GM12878 (cell line): ENCODE measurements around the gene ENOPH1. TPM values are rescaled to one million over a fixed set of nuclear protein-coding genes. Genes with fewer than 3 reads are reported as not detected.

Experiments
- ASH2L ChIP-seq: fragments of 300-600, 200-600 bp; sonication (generic); IDR thresholded peaks from 2 replicates; pipeline ENCODE4 v1.6.1; 2017; ENCODE audit warnings: low read depth, mild to moderate bottlenecking, borderline replicate concordance
- CBX3 ChIP-seq: fragments of 200-600 bp; sonication (generic); IDR thresholded peaks from 2 replicates; pipeline ENCODE4 v1.6.1; 2016; ENCODE audit warnings: low read depth, borderline replicate concordance
- CREM ChIP-seq: IDR thresholded peaks from 2 replicates; pipeline ENCODE4 v1.6.1; 2014; ENCODE audit warnings: antibody characterized with exemption, low read depth
- ETV6 ChIP-seq, 2 experiments: fragments of 450-650 bp in 1 of 2; IDR thresholded peaks in 1 of 2; conservative IDR thresholded peaks in 1 of 2; 2 replicates each; pipeline ENCODE4 v1.6.1; 2014; ENCODE audit warnings: antibody characterized with exemption in 1 of 2, borderline replicate concordance in 1 of 2, low read depth in 1 of 2, mild to moderate bottlenecking in 1 of 2, moderate library complexity in 1 of 2
- JUND ChIP-seq: IDR thresholded peaks from 2 replicates; pipeline ENCODE4 v1.6.1; 2012; ENCODE audit warnings: low read depth, mild to moderate bottlenecking, low read length, improper control_type of control experiment, moderate library complexity
- KAT2A ChIP-seq: conservative IDR thresholded peaks from 2 replicates; pipeline ENCODE4 v1.6.1; 2011; ENCODE audit warnings: low read depth, low read length; ENCODE audit not compliant: control insufficient read depth
- MTA3 ChIP-seq: IDR thresholded peaks from 2 replicates; pipeline ENCODE4 v1.6.1; 2012; ENCODE audit warnings: low read length, inconsistent platforms, borderline replicate concordance
- MXI1 ChIP-seq: fragments of 150-350 bp; IDR thresholded peaks from 2 replicates; pipeline ENCODE4 v1.6.1; 2011; ENCODE audit warnings: low read depth, mild to moderate bottlenecking, inconsistent platforms, low read length, improper control_type of control experiment
- NFXL1 ChIP-seq: fragments of 450-650 bp; IDR thresholded peaks from 2 replicates; pipeline ENCODE4 v1.6.1; 2017; ENCODE audit warnings: antibody characterized with exemption, mild to moderate bottlenecking, borderline replicate concordance
- POLR2AphosphoS5 ChIP-seq: IDR thresholded peaks from 2 replicates; pipeline ENCODE4 v1.6.1; 2011; ENCODE audit warnings: mild to moderate bottlenecking, low read length, inconsistent platforms
- RAD51 ChIP-seq: fragments of 450-650 bp; IDR thresholded peaks from 2 replicates; pipeline ENCODE4 v1.6.1; 2016; ENCODE audit warnings: moderate library complexity, mild to moderate bottlenecking, inconsistent platforms
- SIN3A ChIP-seq: IDR thresholded peaks from 2 replicates; pipeline ENCODE4 v1.6.1; 2012; ENCODE audit warnings: low read depth, low read length, improper control_type of control experiment
- TAF1 ChIP-seq: IDR thresholded peaks from 2 replicates; pipeline ENCODE4 v1.6.1; 2011; ENCODE audit warnings: mild to moderate bottlenecking, low read depth, low read length, borderline replicate concordance
- TARDBP ChIP-seq: IDR thresholded peaks from 2 replicates; pipeline ENCODE4 v1.6.1; 2016; ENCODE audit warnings: borderline replicate concordance
- TCF3 ChIP-seq: IDR thresholded peaks from 2 replicates; pipeline ENCODE4 v1.6.1; 2012; ENCODE audit warnings: low read depth, mild to moderate bottlenecking, low read length, borderline replicate concordance; ENCODE audit not compliant: insufficient read depth
- YY1 ChIP-seq: IDR thresholded peaks from 2 replicates; pipeline ENCODE4 v1.6.1; 2011; ENCODE audit warnings: low read depth, mild to moderate bottlenecking, low read length
- ZNF384 ChIP-seq: IDR thresholded peaks from 2 replicates; pipeline ENCODE4 v1.6.1; 2012; ENCODE audit warnings: low read depth, mild to moderate bottlenecking, low read length, improper control_type of control experiment, borderline replicate concordance
- ZSCAN29 ChIP-seq: fragments of 450-650 bp; IDR thresholded peaks from 2 replicates; pipeline ENCODE4 v1.6.1; 2017; ENCODE audit warnings: mild to moderate bottlenecking, moderate library complexity
- polyA plus RNA-seq, 11 experiments: library from polyadenylated mRNA; depleted of rRNA in 4 of 11; unstranded in 6 of 11; stranded (reverse) in 5 of 11; fragments of >200 nt; fragmentation: Nextera tagmentation in 4 of 11; fragmentation: Illumina TruSeq in 1 of 11; extraction: Ambion mirVana in 4 of 11; extraction: Trizol in 1 of 11; gene quantifications; 1 replicate in 1 of 11; 2 replicates in 10 of 11; pipeline versions ENCODE4 v1.2.1 to v1.2.3, GENCODE V29; 2011 to 2016; ENCODE audit warnings: inconsistent platforms in 2 of 11, missing spikeins in 2 of 11, low read depth in 1 of 11
- total RNA-seq, 4 experiments: library from RNA; depleted of rRNA in 3 of 4; stranded (reverse); fragments of >200 nt in 3 of 4; fragmentation: Illumina TruSeq in 1 of 4; extraction: Trizol in 1 of 4; gene quantifications; 2 replicates each; pipeline versions ENCODE4 v1.2.1 to v1.2.3, GENCODE V29; 2013 to 2021
- TF ChIP-seq, protein P1 (sequence below): fragments of 450-650 bp; formaldehyde crosslinking; IDR thresholded peaks from 2 replicates; pipeline ENCODE4 v1.5.0; 2022; ENCODE audit warnings: mild to moderate bottlenecking, missing genetic modification characterization
- TF ChIP-seq, protein P2 (sequence below): fragments of 450-650 bp; IDR thresholded peaks from 2 replicates; pipeline ENCODE4 v1.6.1; 2014; ENCODE audit warnings: mild to moderate bottlenecking
- TF ChIP-seq, protein P3 (sequence below): fragments of 450-650 bp; IDR thresholded peaks from 2 replicates; pipeline ENCODE4 v1.6.1; 2018; ENCODE audit warnings: mild to moderate bottlenecking, low read depth, moderate library complexity; ENCODE audit not compliant: partially characterized antibody
- TF ChIP-seq, protein P4 (sequence below): IDR thresholded peaks from 2 replicates; pipeline ENCODE4 v1.6.1; 2012; ENCODE audit warnings: low read depth, low read length, improper control_type of control experiment
- TF ChIP-seq, protein P5 (sequence below): IDR thresholded peaks from 2 replicates; pipeline ENCODE4 v1.6.1; 2012; ENCODE audit warnings: low read depth, low read length, improper control_type of control experiment

ENOPH1 gene
- total and polyA plus RNA-seq, 10 of the 15 experiments (the other 5 are each of a cell fraction or from before 2014, with no cell fraction given) = 24.4 to 83.6 (median 46.7) TPM

DNA sequence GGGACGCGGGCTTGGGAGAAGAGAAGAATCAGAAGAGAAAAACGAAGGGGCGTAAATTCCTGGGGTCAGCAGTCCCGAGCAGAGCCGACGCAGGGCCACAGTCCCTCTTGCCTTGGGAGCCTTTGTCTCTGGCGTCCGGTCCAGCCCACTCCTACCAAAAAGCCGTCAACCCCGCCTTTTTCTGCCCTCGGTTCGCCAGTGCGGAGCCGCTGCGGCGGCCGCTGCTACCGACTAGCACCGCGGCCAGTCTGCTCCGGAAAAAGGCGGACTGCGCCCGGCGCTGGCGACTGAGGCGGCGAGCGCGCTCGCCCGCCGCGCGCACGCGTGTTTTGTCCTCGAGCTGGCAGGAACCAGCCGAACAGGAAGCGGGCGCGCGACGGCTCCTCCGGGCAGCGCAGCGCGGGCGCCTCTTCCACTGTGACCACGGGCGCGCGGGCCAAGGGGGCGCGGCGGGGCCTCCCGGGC lies 630 bp upstream of the ENOPH1 start (continued):
- TF ChIP-seq RAD51 (no peak), YY1 (no peak), CBX3 (no peak), POLR2AphosphoS5 (peak; percentile 38; the same call in 1 of the 2 replicates), NFXL1 (no peak), TARDBP (0 out of 2 replicates have a peak, but pooled peaks have one; percentile 10), KAT2A (no peak), MXI1 (no peak), MTA3 (no peak), TCF3 (no peak), ZSCAN29 (0 out of 2 replicates have a peak, but pooled peaks have one; percentile 26), ETV6 (conservative IDR thresholded peaks at IDR 0.05 in 1 of 2, IDR thresholded peaks at IDR 0.05 in 1 of 2; ENCODE audit: borderline replicate concordance in 1 of 2, low read depth in 1 of 2) (no peak), ASH2L (0 out of 2 replicates have a peak, but pooled peaks have one; percentile 67), SIN3A (no peak), JUND (no peak), TAF1 (no peak; the same call in 1 of the 2 replicates), CREM (no peak), ZNF384 (no peak)
- TF ChIP-seq, protein P1, sequence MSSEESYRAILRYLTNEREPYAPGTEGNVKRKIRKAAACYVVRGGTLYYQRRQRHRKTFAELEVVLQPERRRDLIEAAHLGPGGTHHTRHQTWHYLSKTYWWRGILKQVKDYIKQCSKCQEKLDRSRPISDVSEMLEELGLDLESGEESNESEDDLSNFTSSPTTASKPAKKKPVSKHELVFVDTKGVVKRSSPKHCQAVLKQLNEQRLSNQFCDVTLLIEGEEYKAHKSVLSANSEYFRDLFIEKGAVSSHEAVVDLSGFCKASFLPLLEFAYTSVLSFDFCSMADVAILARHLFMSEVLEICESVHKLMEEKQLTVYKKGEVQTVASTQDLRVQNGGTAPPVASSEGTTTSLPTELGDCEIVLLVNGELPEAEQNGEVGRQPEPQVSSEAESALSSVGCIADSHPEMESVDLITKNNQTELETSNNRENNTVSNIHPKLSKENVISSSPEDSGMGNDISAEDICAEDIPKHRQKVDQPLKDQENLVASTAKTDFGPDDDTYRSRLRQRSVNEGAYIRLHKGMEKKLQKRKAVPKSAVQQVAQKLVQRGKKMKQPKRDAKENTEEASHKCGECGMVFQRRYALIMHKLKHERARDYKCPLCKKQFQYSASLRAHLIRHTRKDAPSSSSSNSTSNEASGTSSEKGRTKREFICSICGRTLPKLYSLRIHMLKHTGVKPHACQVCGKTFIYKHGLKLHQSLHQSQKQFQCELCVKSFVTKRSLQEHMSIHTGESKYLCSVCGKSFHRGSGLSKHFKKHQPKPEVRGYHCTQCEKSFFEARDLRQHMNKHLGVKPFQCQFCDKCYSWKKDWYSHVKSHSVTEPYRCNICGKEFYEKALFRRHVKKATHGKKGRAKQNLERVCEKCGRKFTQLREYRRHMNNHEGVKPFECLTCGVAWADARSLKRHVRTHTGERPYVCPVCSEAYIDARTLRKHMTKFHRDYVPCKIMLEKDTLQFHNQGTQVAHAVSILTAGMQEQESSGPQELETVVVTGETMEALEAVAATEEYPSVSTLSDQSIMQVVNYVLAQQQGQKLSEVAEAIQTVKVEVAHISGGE (CRISPR knock-in tag) = no peak
- TF ChIP-seq, protein P2, sequence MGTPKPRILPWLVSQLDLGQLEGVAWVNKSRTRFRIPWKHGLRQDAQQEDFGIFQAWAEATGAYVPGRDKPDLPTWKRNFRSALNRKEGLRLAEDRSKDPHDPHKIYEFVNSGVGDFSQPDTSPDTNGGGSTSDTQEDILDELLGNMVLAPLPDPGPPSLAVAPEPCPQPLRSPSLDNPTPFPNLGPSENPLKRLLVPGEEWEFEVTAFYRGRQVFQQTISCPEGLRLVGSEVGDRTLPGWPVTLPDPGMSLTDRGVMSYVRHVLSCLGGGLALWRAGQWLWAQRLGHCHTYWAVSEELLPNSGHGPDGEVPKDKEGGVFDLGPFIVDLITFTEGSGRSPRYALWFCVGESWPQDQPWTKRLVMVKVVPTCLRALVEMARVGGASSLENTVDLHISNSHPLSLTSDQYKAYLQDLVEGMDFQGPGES = no peak
- TF ChIP-seq, protein P3, sequence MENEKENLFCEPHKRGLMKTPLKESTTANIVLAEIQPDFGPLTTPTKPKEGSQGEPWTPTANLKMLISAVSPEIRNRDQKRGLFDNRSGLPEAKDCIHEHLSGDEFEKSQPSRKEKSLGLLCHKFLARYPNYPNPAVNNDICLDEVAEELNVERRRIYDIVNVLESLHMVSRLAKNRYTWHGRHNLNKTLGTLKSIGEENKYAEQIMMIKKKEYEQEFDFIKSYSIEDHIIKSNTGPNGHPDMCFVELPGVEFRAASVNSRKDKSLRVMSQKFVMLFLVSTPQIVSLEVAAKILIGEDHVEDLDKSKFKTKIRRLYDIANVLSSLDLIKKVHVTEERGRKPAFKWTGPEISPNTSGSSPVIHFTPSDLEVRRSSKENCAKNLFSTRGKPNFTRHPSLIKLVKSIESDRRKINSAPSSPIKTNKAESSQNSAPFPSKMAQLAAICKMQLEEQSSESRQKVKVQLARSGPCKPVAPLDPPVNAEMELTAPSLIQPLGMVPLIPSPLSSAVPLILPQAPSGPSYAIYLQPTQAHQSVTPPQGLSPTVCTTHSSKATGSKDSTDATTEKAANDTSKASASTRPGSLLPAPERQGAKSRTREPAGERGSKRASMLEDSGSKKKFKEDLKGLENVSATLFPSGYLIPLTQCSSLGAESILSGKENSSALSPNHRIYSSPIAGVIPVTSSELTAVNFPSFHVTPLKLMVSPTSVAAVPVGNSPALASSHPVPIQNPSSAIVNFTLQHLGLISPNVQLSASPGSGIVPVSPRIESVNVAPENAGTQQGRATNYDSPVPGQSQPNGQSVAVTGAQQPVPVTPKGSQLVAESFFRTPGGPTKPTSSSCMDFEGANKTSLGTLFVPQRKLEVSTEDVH = no peak
- TF ChIP-seq, protein P4, sequence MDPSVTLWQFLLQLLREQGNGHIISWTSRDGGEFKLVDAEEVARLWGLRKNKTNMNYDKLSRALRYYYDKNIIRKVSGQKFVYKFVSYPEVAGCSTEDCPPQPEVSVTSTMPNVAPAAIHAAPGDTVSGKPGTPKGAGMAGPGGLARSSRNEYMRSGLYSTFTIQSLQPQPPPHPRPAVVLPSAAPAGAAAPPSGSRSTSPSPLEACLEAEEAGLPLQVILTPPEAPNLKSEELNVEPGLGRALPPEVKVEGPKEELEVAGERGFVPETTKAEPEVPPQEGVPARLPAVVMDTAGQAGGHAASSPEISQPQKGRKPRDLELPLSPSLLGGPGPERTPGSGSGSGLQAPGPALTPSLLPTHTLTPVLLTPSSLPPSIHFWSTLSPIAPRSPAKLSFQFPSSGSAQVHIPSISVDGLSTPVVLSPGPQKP = no peak
- TF ChIP-seq, protein P5, sequence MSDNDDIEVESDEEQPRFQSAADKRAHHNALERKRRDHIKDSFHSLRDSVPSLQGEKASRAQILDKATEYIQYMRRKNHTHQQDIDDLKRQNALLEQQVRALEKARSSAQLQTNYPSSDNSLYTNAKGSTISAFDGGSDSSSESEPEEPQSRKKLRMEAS = no peak
